Fibroblast of skin of left quadriceps (primary cell): ENCODE results near the gene GPR143.
"Not testable (repeated sequence)": the region's sequence is repeated elsewhere in the genome, so short reads cannot be mapped to it uniquely, and the experiment has no call there.

Experiments
- DNase-seq, 2 experiments: peaks; one replicate each; pipeline ENCODE4 v3.0.0-alpha.2; 2013; ENCODE audit warnings: low read depth in 2 of 2

GPR143 gene

DNA sequence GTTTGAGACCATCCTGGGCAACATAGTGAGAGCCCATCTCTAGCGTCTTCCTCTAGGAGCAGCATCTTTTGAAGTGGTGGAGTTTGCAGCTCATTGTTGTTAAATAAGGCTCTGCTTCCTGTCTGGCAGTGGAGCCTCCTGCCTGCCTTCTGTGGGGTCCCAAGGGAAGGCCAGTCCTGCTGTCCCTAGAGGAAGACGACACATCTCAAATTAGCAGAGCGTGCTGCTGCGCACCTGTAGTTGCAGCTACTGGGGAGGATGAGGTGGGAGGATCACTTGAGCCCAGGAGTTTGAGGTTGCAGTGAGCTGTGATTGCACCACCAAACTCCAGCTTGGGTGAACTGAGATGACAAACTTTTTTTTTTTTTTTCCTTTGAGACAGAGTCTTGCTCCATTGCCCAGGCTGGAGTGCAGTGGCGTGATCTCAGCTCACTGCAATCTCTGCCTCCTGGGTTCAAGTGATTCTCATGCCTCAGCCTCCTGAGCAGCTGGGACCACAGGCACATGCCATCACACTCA is 2.7 kb upstream of the GPR143 start:
- not testable (repeated sequence) for DNase-seq

DNA sequence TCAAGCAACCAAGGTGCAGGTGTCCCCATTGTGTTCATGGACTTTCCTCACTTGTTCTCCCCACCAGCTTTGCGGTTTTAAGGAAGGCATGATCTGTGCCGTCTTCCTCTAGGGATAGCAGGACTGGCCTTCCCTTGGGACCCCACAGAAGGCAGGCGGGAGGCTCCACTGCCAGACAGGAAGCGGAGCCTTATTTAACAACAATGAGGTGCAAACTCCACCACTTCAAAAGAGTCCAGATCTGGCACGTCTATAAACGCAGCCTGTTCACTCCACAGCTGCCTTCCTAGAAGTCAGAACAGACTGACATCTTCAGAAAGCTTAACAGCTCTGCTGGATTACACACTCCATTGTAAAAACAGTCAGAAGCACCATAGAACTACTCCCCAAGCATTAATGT is 1.7 kb upstream of the GPR143 start:
- DNase-seq: no peak

DNA sequence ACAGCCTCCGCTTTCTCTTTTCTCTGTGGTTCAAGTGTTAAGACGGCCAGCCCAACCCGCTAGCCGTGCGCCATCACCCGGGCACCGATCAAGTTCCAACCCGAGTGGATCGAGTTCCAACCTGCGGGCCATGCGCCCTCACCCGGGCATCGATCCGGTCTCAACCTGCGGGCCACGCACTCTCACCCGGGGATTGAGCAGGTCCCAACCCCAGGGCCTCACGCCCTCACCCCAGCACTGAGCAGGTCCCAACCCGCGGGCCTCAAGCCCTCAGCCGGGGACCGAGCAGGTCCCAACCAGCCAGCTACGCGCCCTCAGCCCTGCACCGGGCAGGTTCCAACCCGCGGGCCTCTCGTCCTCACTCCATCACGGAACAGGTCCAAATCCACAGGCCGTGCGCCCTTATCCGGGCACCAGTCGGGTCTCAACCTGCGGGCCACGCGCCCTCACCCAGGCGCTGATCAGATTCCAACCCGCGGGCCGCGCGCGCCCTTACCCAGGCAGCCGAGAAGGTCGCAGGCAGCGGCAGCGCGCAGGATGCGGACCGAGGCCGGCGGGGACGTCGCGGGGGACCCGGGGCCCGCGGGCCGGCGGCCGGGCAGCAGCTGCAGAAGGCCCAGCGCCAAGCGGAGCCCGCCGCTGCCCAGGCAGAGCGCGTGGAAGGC is 443 bp downstream of the GPR143 start:
- DNase-seq: no peak

DNA sequence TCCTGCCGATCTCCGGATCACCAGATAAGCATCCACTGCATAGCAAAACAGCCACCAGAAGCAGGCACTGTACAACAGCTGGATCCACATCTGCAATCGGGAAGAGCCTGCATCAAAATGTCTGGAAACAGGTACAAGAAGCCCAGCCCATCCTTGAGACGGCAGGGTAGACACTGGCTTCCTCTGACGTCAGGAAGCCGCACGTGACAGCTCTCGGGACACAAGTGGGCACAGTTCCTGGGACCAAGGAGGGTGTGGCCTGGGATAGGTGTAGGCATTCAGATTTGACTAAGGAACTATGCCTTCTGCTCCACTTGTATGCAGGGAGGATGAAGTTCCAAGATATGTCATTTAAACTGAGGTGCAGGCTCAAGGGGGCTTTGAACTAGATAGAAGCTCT is 6.3 kb downstream of the GPR143 start:
- no peak for DNase-seq

GRCh38 chrX:9758021-9758638 is 7.5 kb downstream of the GPR143 start:
- DNase-seq: no peak

DNA sequence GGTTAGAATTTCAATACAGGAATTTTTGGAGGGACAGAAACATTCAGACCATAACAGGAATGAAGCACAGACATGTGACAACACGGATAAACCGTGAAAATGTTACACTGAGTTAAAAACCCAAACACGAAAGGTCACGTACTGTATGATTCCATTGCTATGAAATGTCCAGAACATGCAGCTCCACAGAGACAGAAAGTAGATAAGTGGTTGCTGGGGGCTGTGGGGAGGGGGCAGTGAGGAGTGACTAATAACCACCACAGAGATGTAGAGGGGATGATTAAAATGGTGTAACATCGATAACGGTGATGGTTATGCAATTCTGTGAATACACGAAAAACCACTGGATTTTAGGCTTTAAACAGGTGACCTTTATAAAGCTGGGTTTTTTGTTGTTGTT is 8.3 kb downstream of the GPR143 start:
- no peak for DNase-seq

GRCh38 chrX:9749146-9749692 is 16.4 kb downstream of the GPR143 start:
- no peak for DNase-seq

GRCh38 chrX:9747644-9748043 is 18.0 kb downstream of the GPR143 start:
- no peak for DNase-seq

DNA sequence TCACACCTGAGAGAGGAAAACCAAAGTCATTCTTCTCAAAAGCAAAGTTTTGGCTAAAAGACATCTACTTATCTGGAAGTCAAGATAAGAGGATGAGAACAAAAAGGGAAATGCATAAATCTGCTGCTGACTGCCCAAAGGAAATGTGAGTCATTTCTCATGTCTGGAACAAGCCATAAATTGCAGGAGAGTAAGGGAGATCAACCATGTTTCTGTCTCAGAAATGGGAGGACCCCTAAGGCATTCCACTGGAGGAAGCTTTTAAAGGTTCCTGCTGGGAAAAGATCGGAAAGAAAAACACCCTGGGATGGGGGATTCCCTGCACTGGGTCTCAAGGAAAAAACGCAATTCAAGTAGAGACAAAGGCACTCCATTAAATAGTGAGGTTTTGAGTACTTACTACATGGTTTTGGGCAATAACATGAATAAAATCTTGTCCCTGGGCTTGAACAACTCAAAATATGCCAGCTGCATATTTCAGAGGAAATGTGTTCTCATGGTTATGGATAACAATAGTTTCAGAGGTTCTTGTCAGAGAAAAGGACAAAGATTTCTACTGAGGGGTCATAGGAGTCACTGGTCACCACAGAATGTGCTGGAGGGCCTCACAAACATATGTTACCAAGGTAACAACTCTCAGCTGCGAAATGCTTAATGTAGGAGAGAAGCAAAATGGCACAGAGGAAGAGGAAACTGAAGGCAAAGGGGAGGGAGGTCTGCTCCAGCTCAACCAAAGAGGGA is 19.3 kb downstream of the GPR143 start:
- peak; percentile 18 for DNase-seq

- DNase-seq: no peak
These were observed 20.1 kb downstream of the GPR143 start for GRCh38 chrX:9745417-9746115.

GRCh38 chrX:9739130-9739529 is 26.5 kb downstream of the GPR143 start:
- no peak for DNase-seq

GRCh38 chrX:9738151-9738550 is 27.5 kb downstream of the GPR143 start:
- DNase-seq: no peak

DNA sequence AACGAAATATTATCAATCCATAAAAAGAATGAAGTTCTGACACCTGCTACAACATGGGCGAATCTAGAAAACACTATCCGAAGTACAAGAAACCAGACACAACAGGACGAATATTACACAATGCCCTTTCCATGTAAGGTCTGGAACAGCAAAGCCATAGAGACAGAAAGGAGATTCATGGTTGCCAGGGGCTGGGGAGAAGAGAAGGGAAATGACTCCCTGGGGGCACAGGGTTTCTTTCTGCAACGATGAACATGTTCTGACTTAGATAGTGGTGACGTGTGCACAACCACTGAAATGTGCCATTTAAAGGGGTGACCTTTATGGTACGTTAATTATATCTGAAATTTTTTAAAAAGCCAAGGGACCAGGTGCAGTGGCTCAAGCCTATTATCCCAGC is 28.3 kb downstream of the GPR143 start:
- no peak for DNase-seq

DNA sequence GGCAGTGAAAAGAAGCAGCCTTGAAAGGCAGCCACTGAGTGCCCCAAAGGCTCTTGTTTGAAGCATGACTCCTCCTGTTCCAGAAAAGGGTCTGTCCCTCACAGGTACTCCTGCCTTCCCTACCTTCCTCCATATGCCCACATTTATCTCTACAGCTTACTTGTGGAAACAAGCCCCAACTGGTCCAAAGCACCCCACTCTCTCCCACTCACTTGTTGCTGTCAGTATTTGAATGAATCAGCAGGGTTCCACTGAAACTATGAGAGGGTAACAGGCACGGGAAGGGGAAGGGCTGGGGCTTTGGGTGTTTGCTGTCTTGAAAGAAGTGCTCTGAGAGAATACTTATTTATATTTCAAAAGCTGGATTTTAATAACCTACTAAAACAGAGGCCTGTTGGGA is 34.9 kb downstream of the GPR143 start:
- DNase-seq: no peak

- no peak for DNase-seq
These were observed 35.6 kb downstream of the GPR143 start for GRCh38 chrX:9730078-9730477.

- DNase-seq: no peak
These were observed 36.3 kb downstream of the GPR143 start for GRCh38 chrX:9729171-9729885.

DNA sequence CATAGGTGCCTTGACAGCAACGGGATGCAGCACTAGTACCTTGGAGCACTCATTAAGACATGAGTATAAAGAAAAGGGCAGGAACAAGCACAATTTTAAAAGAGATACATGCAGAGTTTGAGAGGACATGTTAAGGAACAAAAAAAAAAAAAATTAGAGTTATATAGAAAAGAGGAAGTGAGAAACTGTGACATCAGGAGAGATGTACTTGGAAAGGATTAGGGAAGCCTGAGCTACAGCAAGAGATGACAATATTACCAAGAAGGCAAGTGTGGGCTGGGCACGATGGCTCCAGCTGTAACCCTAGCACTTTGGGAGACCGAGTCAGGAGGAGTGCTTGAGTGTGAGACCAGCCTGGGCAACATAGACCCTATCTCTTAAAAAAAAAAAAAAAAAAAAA is 37.4 kb downstream of the GPR143 start:
- no peak for DNase-seq

- no peak for DNase-seq
These were observed 40.9 kb downstream of the GPR143 start for GRCh38 chrX:9724711-9725110.

DNA sequence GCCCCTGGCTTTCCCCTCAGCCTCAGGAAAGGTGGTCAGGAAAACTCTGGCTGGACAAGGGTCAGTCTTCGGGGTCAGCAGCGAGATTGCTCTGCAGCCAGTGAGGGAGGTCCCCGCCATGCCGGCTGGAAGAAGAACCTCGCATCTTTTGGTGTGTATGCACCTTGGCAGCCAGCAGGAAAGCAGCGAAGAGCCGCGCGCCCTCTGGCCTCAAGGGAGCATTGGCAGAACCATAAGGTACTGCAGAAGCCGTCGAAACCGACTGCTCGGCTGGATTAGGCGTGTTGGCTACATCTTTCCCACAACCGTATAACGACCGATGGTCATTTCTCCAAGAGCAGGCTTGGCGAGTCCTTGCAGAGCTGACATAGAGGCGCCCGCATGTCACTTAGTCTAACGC is 48.3 kb downstream of the GPR143 start:
- no peak for DNase-seq

DNA sequence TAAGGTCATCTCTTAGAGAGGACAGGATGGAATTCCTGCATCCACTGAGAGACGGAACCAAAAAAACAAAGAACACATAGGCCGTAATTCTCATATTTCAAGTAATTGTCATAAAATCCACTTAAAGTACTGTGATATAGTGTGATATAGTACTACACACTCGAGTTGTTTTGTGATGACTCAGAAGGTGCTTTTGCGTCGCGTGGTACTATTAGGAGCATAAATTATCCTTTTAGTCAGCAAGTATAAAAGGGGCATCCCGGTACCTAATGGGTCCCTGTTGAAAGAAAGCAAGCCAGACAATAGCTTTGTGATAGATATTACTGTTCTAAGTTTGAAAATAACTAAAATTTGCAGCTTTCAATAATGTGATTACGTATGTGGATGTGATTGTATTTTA is 55.3 kb downstream of the GPR143 start:
- no peak for DNase-seq

- DNase-seq: peak; percentile 20 to 32
These were observed 56.6 kb downstream of the GPR143 start for GRCh38 chrX:9708923-9709553.
